ENCODE data around the gene TNRC6C. TPM values are rescaled to one million over a fixed set of nuclear protein-coding genes. Genes with fewer than 3 reads are reported as not detected.

TNRC6C gene
- total and polyA plus RNA-seq, 2 experiments from 2014 or later, result 10.1 to 16.6 TPM

GRCh38 chr17:78049609-78050008, 91.1 kb downstream of the TNRC6C start:
- H3K79me2 ChIP-seq (replicated peaks; ENCODE audit: insufficient read depth), result no peaks in the 10 kb centered on the region
- H3K4me1 ChIP-seq (ENCODE audit: insufficient read depth), result no peaks in the 10 kb centered on the region
- H3K36me3 ChIP-seq (ENCODE audit: insufficient read depth), result peaks cover 13% of the 10 kb centered on the region; the same call in 1 of the 2 replicates
- ATAC-seq (no peak), DNase-seq (ENCODE audit: low spot score) (no peak)
- H3K27me3 Mint-ChIP-seq (ENCODE audit: insufficient read depth, low read depth, poor library complexity), result peaks cover 10% of the 10 kb centered on the region
- no peak overlapping the region for H3K4me3 ChIP-seq
- no peaks in the 10 kb centered on the region for H3F3A ChIP-seq (replicated peaks; ENCODE audit: low read depth)
- no peak for TF ChIP-seq STAT1 (IDR thresholded peaks at IDR 0.05; ENCODE audit: unreplicated experiment)
- TF ChIP-seq POLR2AphosphoS5 (IDR thresholded peaks at IDR 0.05; ENCODE audit: low read depth), result no peak
- TF ChIP-seq JUNB (IDR thresholded peaks at IDR 0.05; ENCODE audit: unreplicated experiment), result no peak
- peaks cover 65% of the 10 kb centered on the region for H3K36me3 Mint-ChIP-seq (ENCODE audit: low read depth)
- 0 out of 2 replicates have a peak, but pooled peaks cover 10% of the 10 kb centered on the region for H4K20me1 ChIP-seq (replicated peaks; ENCODE audit: insufficient read depth)
- no peak overlapping the region for H3K4me2 ChIP-seq
- H3K27ac ChIP-seq (ENCODE audit: low read depth), result no peak overlapping the region
- peaks cover 9% of the 10 kb centered on the region for H3K4me1 Mint-ChIP-seq
- no peak overlapping the region for H2AFZ ChIP-seq
- H3K27ac Mint-ChIP-seq, result no peak overlapping the region; the same call in 1 of the 2 replicates
- no peaks in the 10 kb centered on the region for H3K9me3 Mint-ChIP-seq
- no peak overlapping the region for H3K4me3 Mint-ChIP-seq
- no peaks in the 10 kb centered on the region for H3K27me3 ChIP-seq (ENCODE audit: insufficient read depth)
- H3K9me2 ChIP-seq (ENCODE audit: insufficient read depth), result peaks cover 7% of the 10 kb centered on the region; the same call in 1 of the 2 replicates

- H3K36me3 ChIP-seq (ENCODE audit: insufficient read depth), result peaks cover 13% of the 10 kb centered on the region; the same call in 1 of the 2 replicates
- H3K27me3 Mint-ChIP-seq (ENCODE audit: insufficient read depth, low read depth, poor library complexity), result peaks cover 10% of the 10 kb centered on the region
- H3K4me2 ChIP-seq, result no peak overlapping the region
- peaks cover 57% of the 10 kb centered on the region for H3K36me3 Mint-ChIP-seq (ENCODE audit: low read depth)
- peaks cover 10% of the 10 kb centered on the region; the same call in 1 of the 2 replicates for H4K20me1 ChIP-seq (replicated peaks; ENCODE audit: insufficient read depth)
- ATAC-seq, result no peak
- peaks cover 9% of the 10 kb centered on the region for H3K4me1 Mint-ChIP-seq
- H2AFZ ChIP-seq, result no peak overlapping the region
- H3K9me3 Mint-ChIP-seq, result no peaks in the 10 kb centered on the region
- TF ChIP-seq ZNF331 (CRISPR knock-in tag; IDR thresholded peaks at IDR 0.05; ENCODE audit: low read depth) (no peak), CTCF (conservative IDR thresholded peaks at IDR 0.05; ENCODE audit: low read depth in 2 of 2) (no peak), ZNF462 (CRISPR knock-in tag; IDR thresholded peaks at IDR 0.05) (no peak)
- H3K27me3 ChIP-seq (ENCODE audit: insufficient read depth), result no peaks in the 10 kb centered on the region
- no peak overlapping the region for H3K27ac Mint-ChIP-seq
- no peaks in the 10 kb centered on the region for H3F3A ChIP-seq (replicated peaks; ENCODE audit: low read depth)
- H3K4me3 Mint-ChIP-seq, result no peak overlapping the region
- H3K4me1 ChIP-seq (ENCODE audit: insufficient read depth), result no peaks in the 10 kb centered on the region
- H3K9me2 ChIP-seq (ENCODE audit: insufficient read depth), result peaks cover 7% of the 10 kb centered on the region; the same call in 1 of the 2 replicates
- H3K27ac ChIP-seq (ENCODE audit: low read depth), result no peak overlapping the region
- no peak for DNase-seq (ENCODE audit: low spot score)
- H3K4me3 ChIP-seq, result no peak overlapping the region
- no peaks in the 10 kb centered on the region for H3K79me2 ChIP-seq (replicated peaks; ENCODE audit: insufficient read depth)
Measured at GRCh38 chr17:78051186-78051972, 92.9 kb downstream of the TNRC6C start.

All from GM23338 (cell line).